ENCODE results near the gene NEMP1. TPM values are rescaled to one million over a fixed set of nuclear protein-coding genes. Genes with fewer than 3 reads are reported as not detected.

The NEMP1 gene
- total RNA-seq, 1 donor, result 6.5 TPM

GRCh38 chr12:57066245-57066644 lies 12.3 kb downstream of the NEMP1 start:
- Histone ChIP-seq H3K4me2 (ENCODE audit: insufficient read depth, low read length) (no peak overlapping the region), H3K27me3 (ENCODE audit: insufficient read depth, low read length) (no peaks in the 10 kb centered on the region), H3K4me1 (ENCODE audit: insufficient read depth, low read length) (no peaks in the 10 kb centered on the region), H4K20me1 (ENCODE audit: insufficient read depth, low read length) (no peaks in the 10 kb centered on the region), H3K4me3 (ENCODE audit: insufficient read depth, low read length) (no peak overlapping the region), H2AFZ (ENCODE audit: low read length) (no peak overlapping the region), H3K27ac (ENCODE audit: low read depth, low read length) (no peak overlapping the region), H3K36me3 (ENCODE audit: insufficient read depth, low read length) (peaks cover 24% of the 10 kb centered on the region), H3K79me2 (ENCODE audit: insufficient read depth, low read length) (peaks cover 4% of the 10 kb centered on the region), H3K9me3 (ENCODE audit: low read depth, low read length) (no peaks in the 10 kb centered on the region)
- TF ChIP-seq CTCF (IDR thresholded peaks at IDR 0.05; ENCODE audit: extremely low read depth, low read depth, low read length), result no peak
- DNase-seq (ENCODE audit: insufficient read length, low spot score, missing footprints), result no peak

- Histone ChIP-seq H3K9me3 (ENCODE audit: low read depth, low read length) (no peaks in the 10 kb centered on the region), H3K36me3 (ENCODE audit: insufficient read depth, low read length) (peaks cover 28% of the 10 kb centered on the region), H3K79me2 (ENCODE audit: insufficient read depth, low read length) (peaks cover 2% of the 10 kb centered on the region), H3K27me3 (ENCODE audit: insufficient read depth, low read length) (no peaks in the 10 kb centered on the region), H3K27ac (ENCODE audit: low read depth, low read length) (peak overlapping the region; percentile 15), H4K20me1 (ENCODE audit: insufficient read depth, low read length) (no peaks in the 10 kb centered on the region), H3K4me2 (ENCODE audit: insufficient read depth, low read length) (no peak overlapping the region), H3K4me3 (ENCODE audit: insufficient read depth, low read length) (no peak overlapping the region), H2AFZ (ENCODE audit: low read length) (no peak overlapping the region), H3K4me1 (ENCODE audit: insufficient read depth, low read length) (no peaks in the 10 kb centered on the region)
- no peak for TF ChIP-seq CTCF (IDR thresholded peaks at IDR 0.05; ENCODE audit: extremely low read depth, low read depth, low read length)
- no peak for DNase-seq (ENCODE audit: insufficient read length, low spot score, missing footprints)
Observed at GRCh38 chr12:57063991-57064685, 14.5 kb downstream of the NEMP1 start.

- H3K36me3 ChIP-seq (ENCODE audit: insufficient read depth, low read length), result peaks cover 43% of the 10 kb centered on the region
- H3K27me3 ChIP-seq (ENCODE audit: insufficient read depth, low read length), result no peaks in the 10 kb centered on the region
Observed at GRCh38 chr12:57058454-57058853, 20.1 kb downstream of the NEMP1 start.

More at GRCh38 chr12:57058454-57058853, 20.1 kb downstream of the NEMP1 start:
- H3K4me2 ChIP-seq (ENCODE audit: insufficient read depth, low read length), result no peak overlapping the region
- no peak for DNase-seq (ENCODE audit: insufficient read length, low spot score, missing footprints)
- H3K9me3 ChIP-seq (ENCODE audit: low read depth, low read length), result no peaks in the 10 kb centered on the region
- no peak overlapping the region for H2AFZ ChIP-seq (ENCODE audit: low read length)
- H3K4me3 ChIP-seq (ENCODE audit: insufficient read depth, low read length), result no peak overlapping the region
- TF ChIP-seq CTCF (IDR thresholded peaks at IDR 0.05; ENCODE audit: extremely low read depth, low read depth, low read length), result no peak
- H3K27ac ChIP-seq (ENCODE audit: low read depth, low read length), result no peak overlapping the region
- no peaks in the 10 kb centered on the region for H3K4me1 ChIP-seq (ENCODE audit: insufficient read depth, low read length)
- H3K79me2 ChIP-seq (ENCODE audit: insufficient read depth, low read length), result no peaks in the 10 kb centered on the region
- no peaks in the 10 kb centered on the region for H4K20me1 ChIP-seq (ENCODE audit: insufficient read depth, low read length)
